ENCODE results near the gene BCL2L12. TPM values are rescaled to one million over a fixed set of nuclear protein-coding genes. Genes with fewer than 3 reads are reported as not detected.

Gene BCL2L12
- total and polyA plus RNA-seq, 2 of the 13 experiments (the other 11 are each of a cell fraction or from before 2014, with no cell fraction given) = 26.8 to 40.8 TPM

GRCh38 chr19:49641688-49642491 is 23.8 kb upstream of the BCL2L12 start, which contains the start of gene SCAF1 (continued):
- TF ChIP-seq MTA1 (CRISPR knock-in tag; IDR thresholded peaks at IDR 0.05; ENCODE audit: borderline replicate concordance) (no peak), ELF3 (CRISPR knock-in tag; IDR thresholded peaks at IDR 0.05) (peak; percentile 68; the same call in 1 of the 2 replicates), ZNF432 (CRISPR knock-in tag; IDR thresholded peaks at IDR 0.05; ENCODE audit: borderline replicate concordance) (no peak), KDM1A (CRISPR knock-in tag; IDR thresholded peaks at IDR 0.05) (no peak), DNMT3B (CRISPR knock-in tag; conservative IDR thresholded peaks at IDR 0.05) (no peak; the same call in 1 of the 2 replicates), ZNF788 (CRISPR knock-in tag; IDR thresholded peaks at IDR 0.05; ENCODE audit: borderline replicate concordance) (peak; percentile 82; the same call in 1 of the 2 replicates), ZFX (CRISPR knock-in tag; IDR thresholded peaks at IDR 0.05; ENCODE audit: low read depth) (peak; percentile 77), CREB3 (CRISPR knock-in tag; IDR thresholded peaks at IDR 0.05) (peak; percentile 61; the same call in 1 of the 2 replicates), MEIS1 (CRISPR knock-in tag; IDR thresholded peaks at IDR 0.05; ENCODE audit: borderline replicate concordance) (no peak), SP140L (CRISPR knock-in tag; IDR thresholded peaks at IDR 0.05; ENCODE audit: borderline replicate concordance) (no peak), ONECUT2 (CRISPR knock-in tag; IDR thresholded peaks at IDR 0.05) (no peak), KAT8 (CRISPR knock-in tag; IDR thresholded peaks at IDR 0.05) (peak; percentile 81; the same call in 1 of the 2 replicates), ZNF282 (IDR thresholded peaks at IDR 0.05; ENCODE audit: partially characterized antibody) (no peak), FOXJ3 (CRISPR knock-in tag; IDR thresholded peaks at IDR 0.05; ENCODE audit: borderline replicate concordance) (no peak), THAP9 (CRISPR knock-in tag; IDR thresholded peaks at IDR 0.05; ENCODE audit: borderline replicate concordance) (peak; percentile 58; the same call in 1 of the 2 replicates), SAP130 (CRISPR knock-in tag; IDR thresholded peaks at IDR 0.05; ENCODE audit: low read depth) (peak; percentile 87), SETDB1 (CRISPR knock-in tag; IDR thresholded peaks at IDR 0.05; ENCODE audit: borderline replicate concordance) (no peak), POLR2AphosphoS5 (IDR thresholded peaks at IDR 0.05; ENCODE audit: low read depth, low read length) (peak; percentile 77), REL (CRISPR knock-in tag; conservative IDR thresholded peaks at IDR 0.05) (no peak; the same call in 1 of the 2 replicates), DMTF1 (CRISPR knock-in tag; IDR thresholded peaks at IDR 0.05) (no peak), PREB (CRISPR knock-in tag; IDR thresholded peaks at IDR 0.05) (no peak), CAMTA2 (CRISPR knock-in tag; IDR thresholded peaks at IDR 0.05; ENCODE audit: borderline replicate concordance) (no peak), SP2 (CRISPR knock-in tag; IDR thresholded peaks at IDR 0.05) (peak; percentile 75)

Measured in HepG2 (cell line).